ENCODE data around the gene SYP. TPM values are rescaled to one million over a fixed set of nuclear protein-coding genes. Genes with fewer than 3 reads are reported as not detected.

SYP gene
- total RNA-seq, 4 donors from 2014 or later = 4.5 to 12.0 (median 6.1) TPM

DNA sequence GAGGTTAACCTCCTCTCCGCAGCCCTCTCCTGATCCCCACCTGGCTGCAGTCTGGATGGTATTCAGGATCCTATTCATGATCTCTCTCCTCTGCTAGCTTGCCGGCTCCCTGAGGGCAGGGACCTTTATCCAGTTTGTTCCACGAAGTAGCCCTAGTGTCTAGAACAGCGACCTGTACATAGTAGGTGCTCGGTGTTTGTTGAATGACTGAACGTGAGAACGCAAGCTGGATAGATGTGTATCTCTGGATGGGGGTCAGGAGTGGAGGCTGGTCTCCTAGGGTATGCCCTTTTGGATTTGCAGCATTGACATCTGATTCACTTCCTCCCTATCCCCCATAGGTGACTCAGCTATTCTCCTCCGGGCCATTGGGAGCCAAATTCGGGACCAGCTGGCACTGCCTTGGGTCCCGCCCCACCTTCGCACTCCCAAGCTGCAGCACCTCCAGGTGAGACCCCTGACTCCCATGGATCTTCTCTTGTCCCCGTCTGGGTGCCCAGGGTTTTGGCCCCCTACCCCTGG, 42.6 kb upstream of the SYP start:
- no peaks in the 10 kb centered on the region for H3K9me3 ChIP-seq
- H3K4me3 ChIP-seq = no peak overlapping the region
- no peak for DNase-seq (ENCODE audit: extremely low spot score)
- peaks cover 0 to 54% (median 35%) of the 10 kb centered on the region in 4 donors for H3K36me3 ChIP-seq
- TF ChIP-seq, protein P1, sequence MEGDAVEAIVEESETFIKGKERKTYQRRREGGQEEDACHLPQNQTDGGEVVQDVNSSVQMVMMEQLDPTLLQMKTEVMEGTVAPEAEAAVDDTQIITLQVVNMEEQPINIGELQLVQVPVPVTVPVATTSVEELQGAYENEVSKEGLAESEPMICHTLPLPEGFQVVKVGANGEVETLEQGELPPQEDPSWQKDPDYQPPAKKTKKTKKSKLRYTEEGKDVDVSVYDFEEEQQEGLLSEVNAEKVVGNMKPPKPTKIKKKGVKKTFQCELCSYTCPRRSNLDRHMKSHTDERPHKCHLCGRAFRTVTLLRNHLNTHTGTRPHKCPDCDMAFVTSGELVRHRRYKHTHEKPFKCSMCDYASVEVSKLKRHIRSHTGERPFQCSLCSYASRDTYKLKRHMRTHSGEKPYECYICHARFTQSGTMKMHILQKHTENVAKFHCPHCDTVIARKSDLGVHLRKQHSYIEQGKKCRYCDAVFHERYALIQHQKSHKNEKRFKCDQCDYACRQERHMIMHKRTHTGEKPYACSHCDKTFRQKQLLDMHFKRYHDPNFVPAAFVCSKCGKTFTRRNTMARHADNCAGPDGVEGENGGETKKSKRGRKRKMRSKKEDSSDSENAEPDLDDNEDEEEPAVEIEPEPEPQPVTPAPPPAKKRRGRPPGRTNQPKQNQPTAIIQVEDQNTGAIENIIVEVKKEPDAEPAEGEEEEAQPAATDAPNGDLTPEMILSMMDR (IDR thresholded peaks at IDR 0.05) = no peak
- no peak for TF ChIP-seq POLR2AphosphoS5 (IDR thresholded peaks at IDR 0.05)
- no peak for TF ChIP-seq EP300 (IDR thresholded peaks at IDR 0.05)
- no peak for TF ChIP-seq POLR2A (IDR thresholded peaks at IDR 0.05; ENCODE audit: low read depth)
- no peak overlapping the region for H3K27ac ChIP-seq (replicated peaks in 1 of 4)
- intact Hi-C loops (cut with DNase I) = no loop called here
- WGBS = 88% methylated on average over 12 of the region's 12 CpGs
- H3K27me3 ChIP-seq = no peaks in the 10 kb centered on the region
- H3K4me1 ChIP-seq = no peaks in the 10 kb centered on the region

DNA sequence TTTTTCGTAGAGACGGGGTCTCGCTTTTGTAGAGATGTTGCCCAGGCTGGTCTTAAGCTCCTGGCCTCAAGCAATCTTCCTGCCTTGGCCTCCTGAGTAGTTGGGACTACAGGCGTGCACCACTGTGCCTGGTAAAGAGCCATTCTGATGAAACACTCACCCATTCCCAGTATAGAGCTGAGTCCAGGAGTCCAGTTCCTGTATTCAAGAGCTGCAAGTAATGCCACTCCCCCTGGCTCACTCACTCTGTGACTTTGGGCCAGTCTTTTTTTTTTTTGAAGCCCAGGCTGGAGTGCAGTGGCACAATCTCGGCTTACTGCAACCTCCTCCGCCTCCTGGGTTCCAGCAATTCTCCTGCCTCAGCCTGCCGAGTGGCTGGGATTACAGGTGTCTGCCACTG, 38.7 kb upstream of the SYP start:
- DNase-seq (ENCODE audit: extremely low spot score) = no peak
- no peak for TF ChIP-seq EP300 (IDR thresholded peaks at IDR 0.05)
- TF ChIP-seq POLR2A (IDR thresholded peaks at IDR 0.05; ENCODE audit: low read depth) = no peak
- TF ChIP-seq, protein P1 (IDR thresholded peaks at IDR 0.05) = no peak
- TF ChIP-seq POLR2AphosphoS5 (IDR thresholded peaks at IDR 0.05) = no peak
- Histone ChIP-seq H3K4me3 (no peak overlapping the region), H3K36me3 (peaks cover 0 to 21% (median 16%) of the 10 kb centered on the region in 4 donors), H3K27me3 (peaks cover 0 to 5% (median 0%) of the 10 kb centered on the region in 4 donors), H3K4me1 (peaks cover 0 to 16% (median 12%) of the 10 kb centered on the region in 4 donors), H3K9me3 (no peaks in the 10 kb centered on the region), H3K27ac (replicated peaks in 1 of 4) (no peak overlapping the region)
- WGBS = 90% methylated on average over 7 of the region's 7 CpGs
- intact Hi-C loops (cut with DNase I) = loop anchor here (5.0 kb wide), 1 partner anchor 36 kb away; the partner anchor contains the start of gene SYP

DNA sequence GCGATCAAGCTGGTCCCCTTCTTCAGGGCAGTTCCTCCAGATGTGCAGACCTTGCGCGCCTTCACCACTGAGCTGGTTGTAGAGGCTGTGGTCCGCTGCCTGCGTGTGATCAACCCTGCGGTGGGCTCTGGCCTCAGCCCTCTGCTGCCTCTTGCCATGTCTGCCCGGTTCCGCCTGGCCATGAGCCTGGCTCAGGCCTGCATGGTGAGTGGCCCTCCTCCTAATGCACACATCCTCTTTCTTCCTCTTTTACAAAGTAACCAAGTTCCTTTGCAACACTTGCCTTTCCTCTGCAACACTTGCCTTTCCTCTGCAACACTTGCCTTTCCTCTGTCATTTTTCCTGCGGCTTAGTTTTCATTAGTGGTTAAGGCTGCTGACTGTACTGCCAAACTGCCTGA, 37.1 kb upstream of the SYP start:
- intact Hi-C loops (cut with DNase I) = loop anchor here (5.0 kb wide), 1 partner anchor 35 kb away; the partner anchor contains the start of gene SYP
- TF ChIP-seq EP300 (IDR thresholded peaks at IDR 0.05) (no peak), POLR2AphosphoS5 (IDR thresholded peaks at IDR 0.05) (no peak), POLR2A (IDR thresholded peaks at IDR 0.05; ENCODE audit: low read depth) (no peak)
- TF ChIP-seq, protein P1 (IDR thresholded peaks at IDR 0.05) = no peak
- H3K4me3 ChIP-seq = no peak overlapping the region
- DNase-seq (ENCODE audit: extremely low spot score) = no peak
- peaks cover 0 to 5% (median 0%) of the 10 kb centered on the region in 4 donors for H3K27me3 ChIP-seq
- H3K36me3 ChIP-seq = peaks cover 0 to 4% (median 1%) of the 10 kb centered on the region in 4 donors
- no peak overlapping the region for H3K27ac ChIP-seq (replicated peaks in 1 of 4)
- peaks cover 0 to 16% (median 12%) of the 10 kb centered on the region in 4 donors for H3K4me1 ChIP-seq
- 92% methylated on average over 9 of the region's 9 CpGs for whole genome bisulfite sequencing
- no peaks in the 10 kb centered on the region for H3K9me3 ChIP-seq

DNA sequence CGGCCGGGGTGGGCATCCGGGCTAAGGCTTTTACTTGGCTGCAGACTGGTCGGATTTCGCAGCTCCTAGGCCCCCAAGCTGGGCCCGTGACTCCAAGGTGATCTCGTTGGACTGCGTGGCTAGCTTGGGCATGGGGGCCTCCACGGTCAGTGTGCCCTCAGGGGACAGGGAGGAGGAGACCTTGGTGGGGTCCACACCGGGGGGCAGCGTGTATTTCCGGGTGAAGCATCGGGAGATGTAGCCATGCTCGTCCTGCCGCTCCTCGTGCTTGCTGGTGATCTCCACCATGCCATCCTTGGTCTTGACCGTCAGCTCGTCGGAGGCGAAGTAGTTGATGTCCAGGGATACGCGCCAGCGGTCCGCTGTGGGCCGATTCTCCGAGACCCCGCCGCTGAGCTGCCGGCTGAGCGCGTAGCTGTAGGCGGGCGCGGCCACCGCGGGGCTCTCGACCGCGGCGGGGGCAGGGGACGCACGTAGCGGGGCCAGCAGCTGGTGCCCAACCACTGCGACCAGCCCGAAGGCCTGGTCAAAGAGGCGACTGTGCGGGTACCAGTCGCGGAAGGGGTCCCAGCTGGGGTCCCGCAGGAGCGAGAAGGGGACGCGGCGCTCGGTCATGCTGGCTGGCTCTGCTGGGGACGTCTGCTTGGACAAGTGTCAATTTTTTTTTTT, 34.0 kb upstream of the SYP start:
- H3K4me3 ChIP-seq = peak overlapping the region; percentile 9 to 24 (median 14)
- intact Hi-C loops (cut with DNase I) = no loop called here
- DNase-seq (ENCODE audit: extremely low spot score) = no peak
- no peaks in the 10 kb centered on the region for H3K9me3 ChIP-seq
- 71% methylated on average over 25 of the region's 56 CpGs for WGBS
- no peak overlapping the region for H3K27ac ChIP-seq (replicated peaks in 1 of 4)
- H3K27me3 ChIP-seq = peaks cover 0 to 24% (median 0%) of the 10 kb centered on the region in 4 donors
- TF ChIP-seq, protein P1 (IDR thresholded peaks at IDR 0.05) = no peak
- TF ChIP-seq EP300 (IDR thresholded peaks at IDR 0.05) (no peak), POLR2AphosphoS5 (IDR thresholded peaks at IDR 0.05) (no peak), POLR2A (IDR thresholded peaks at IDR 0.05; ENCODE audit: low read depth) (no peak)
- peaks cover 0 to 22% (median 18%) of the 10 kb centered on the region in 4 donors for H3K4me1 ChIP-seq
- H3K36me3 ChIP-seq = no peaks in the 10 kb centered on the region
